Breast epithelium (tissue), 3 donors: ENCODE data around the gene OR9A2.

Experiments used
- CTCF ChIP-seq, 3 donors: fragments of 450-650 bp; IDR thresholded peaks; one replicate each; pipeline ENCODE4 v1.5.1; 2016 to 2017; ENCODE audit warnings: antibody characterized with exemption in 3 of 3, mild to moderate bottlenecking in 3 of 3, moderate library complexity in 3 of 3
- POLR2A ChIP-seq: fragments of 450-650 bp; IDR thresholded peaks from one replicate; pipeline ENCODE4 v1.6.1; 2016; ENCODE audit warnings: antibody characterized with exemption, mild to moderate bottlenecking, moderate library complexity
- POLR2AphosphoS5 ChIP-seq, 3 donors: sonication (generic); formaldehyde crosslinking; IDR thresholded peaks; one replicate each; pipeline ENCODE4 v1.6.1; 2017; ENCODE audit warnings: antibody characterized with exemption in 3 of 3

GRCh38 chr7:143027032-143027431 lies at the start of gene OR9A2:
- TF ChIP-seq CTCF (IDR thresholded peaks at IDR 0.05), result no peak
- TF ChIP-seq POLR2A, result no peak
- TF ChIP-seq POLR2AphosphoS5 (IDR thresholded peaks at IDR 0.05), result no peak
